Activated CD8-positive, alpha-beta memory T cell treated with anti-CD3 and anti-CD28 coated beads for 4 hours (primary cell): ENCODE data around the gene PIP4K2B.
"Not testable (repeated sequence)": the region's sequence is repeated elsewhere in the genome, so short reads cannot be mapped to it uniquely, and the experiment has no call there.

ENCODE experiments used
- DNase-seq, 2 donors: peaks; one replicate each; pipeline ENCODE4 v3.0.0-alpha.2; 2020; ENCODE audit warnings: low read depth in 2 of 2

The PIP4K2B gene

DNA sequence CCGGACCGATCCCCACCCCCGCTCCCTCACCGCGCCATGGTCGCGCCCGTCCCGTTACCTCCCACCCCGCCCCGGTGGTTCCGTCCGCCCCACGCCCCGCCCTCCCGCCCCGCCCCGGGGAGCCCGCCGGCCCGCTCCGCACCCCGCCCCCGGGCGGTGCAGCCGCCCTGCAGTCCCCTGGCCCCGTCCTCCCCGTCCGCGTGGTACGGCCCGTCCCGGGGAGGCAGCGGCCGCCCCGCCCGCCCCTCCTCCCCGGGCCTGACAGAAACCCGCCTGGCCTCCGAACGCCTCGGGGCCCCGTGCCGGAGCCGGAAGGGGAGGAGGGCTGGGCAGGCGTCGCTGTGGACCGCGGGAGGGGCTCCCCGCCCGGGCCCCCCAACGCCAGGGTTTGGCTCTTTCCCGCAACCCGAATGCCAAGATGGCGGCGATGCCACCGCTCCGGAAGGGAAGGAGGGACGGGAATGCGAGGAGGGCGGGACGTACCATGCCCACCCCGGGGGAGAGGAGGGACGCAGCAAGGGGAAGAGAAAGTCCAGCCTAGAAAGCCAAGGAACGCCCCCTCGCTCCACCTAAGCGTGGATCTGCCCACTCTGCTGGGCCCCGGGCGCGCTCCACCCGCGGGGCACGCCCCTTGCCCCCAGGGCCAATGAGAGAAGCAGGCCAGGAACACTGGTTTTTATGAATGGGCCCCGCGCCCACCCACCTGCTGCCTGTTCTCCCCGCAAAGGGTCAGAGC lies at the start of gene PIP4K2B:
Gene PIP4K2B (minus strand): TSS at position 56 of the 736 bp plus-strand sequence. CDS start 132 bp downstream, outside the sequence.
- DNase-seq = peak; percentile 67 to 71

GRCh38 chr17:38848557-38848891 lies 49.2 kb upstream of the PIP4K2B start:
- DNase-seq = no peak

- DNase-seq = no peak
These were observed 45.0 kb upstream of the PIP4K2B start for GRCh38 chr17:38844261-38844757.

DNA sequence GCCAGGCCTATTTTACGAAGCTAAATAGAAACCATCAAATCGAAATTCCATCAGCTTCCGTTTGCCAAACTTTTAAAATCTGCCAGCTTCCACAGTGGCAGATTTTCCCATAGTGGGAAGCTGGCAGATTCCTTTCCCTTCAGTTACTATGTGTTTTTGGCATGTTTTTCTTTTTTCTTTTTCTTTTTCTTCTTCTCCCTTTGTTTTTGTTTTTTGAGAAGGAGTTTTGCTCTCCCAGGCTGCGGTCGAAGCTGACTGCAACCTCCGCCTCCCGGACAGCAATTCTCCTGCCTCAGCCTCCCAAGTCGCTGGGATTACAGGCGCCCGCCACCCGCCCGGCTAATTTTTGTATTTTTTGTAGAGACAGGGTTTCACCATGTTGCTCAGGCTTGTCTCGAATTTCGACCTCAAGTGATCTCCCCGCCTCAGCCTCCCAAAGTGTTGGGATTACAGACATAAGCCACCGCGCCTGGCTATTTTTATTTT lies 26.4 kb upstream of the PIP4K2B start:
- no peak for DNase-seq

DNA sequence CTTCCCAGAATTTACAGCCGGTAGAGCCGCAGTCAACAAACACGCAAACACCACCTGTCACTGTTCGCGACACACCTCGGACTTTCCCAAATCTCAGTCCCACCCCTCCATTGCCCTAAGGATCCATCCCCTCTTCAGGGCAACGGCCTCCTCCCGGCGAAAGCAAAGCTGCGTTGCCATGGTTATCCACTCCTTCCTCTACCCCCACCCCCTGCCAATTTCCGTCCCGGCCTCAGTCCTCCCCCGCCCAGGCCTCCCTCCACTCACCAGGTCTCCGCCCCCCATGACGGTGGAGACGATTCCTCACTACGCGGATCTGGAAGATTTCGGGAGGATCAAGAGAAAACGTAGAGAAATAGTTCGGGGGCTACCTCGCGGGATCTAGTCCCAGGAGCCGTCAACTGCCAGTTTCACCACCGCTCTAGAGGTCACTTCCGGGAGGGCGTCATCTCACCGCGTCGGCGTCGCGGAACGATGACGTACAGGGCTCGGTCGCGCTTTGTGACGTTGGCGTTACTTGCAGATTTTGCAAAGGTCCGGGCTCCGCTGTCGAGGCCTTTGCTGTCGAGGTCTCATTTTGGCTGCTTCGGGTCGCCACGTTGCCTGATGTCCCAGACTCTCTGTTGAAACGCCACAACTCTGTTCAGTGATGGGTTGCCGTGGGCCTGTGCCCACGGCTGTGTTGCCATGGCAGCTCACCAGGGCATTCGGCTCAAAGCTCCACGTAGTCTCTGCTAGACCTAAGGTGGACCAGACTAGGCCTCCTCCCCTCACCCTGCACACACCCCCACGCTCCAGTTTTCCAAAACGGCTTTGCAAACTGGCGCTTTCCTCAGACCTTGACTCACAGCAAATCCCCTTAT lies 25.8 kb upstream of the PIP4K2B start, which contains the start of gene CWC25:
Gene CWC25 (minus strand): TSS at position 423 of the 863 bp plus-strand sequence. CDS start 138 bp downstream, at position 285.
- DNase-seq = peak; percentile 84 to 94

- no peak for DNase-seq
These were observed 16.3 kb upstream of the PIP4K2B start for GRCh38 chr17:38815576-38816193.

DNA sequence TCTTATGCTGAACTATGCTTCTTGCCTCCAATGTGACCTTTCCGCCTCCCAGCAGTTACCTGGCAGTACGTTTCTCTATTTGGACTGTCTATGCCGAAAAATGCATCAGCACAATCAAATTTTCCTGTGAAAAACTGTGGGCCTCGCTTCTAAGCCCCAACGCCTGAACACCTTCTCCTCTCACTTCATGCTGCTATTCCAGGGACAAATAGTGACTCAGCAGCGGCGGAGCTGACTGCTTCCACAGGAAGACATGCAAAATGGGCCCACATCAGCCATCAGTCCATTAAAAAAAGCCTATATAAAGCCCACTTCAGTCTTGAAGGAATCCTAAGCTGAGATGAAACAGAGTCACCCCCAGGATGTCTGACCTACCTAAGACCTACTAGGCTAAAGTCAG lies 10.5 kb upstream of the PIP4K2B start:
- no peak for DNase-seq

GRCh38 chr17:38800237-38800760 lies 943 bp upstream of the PIP4K2B start:
- DNase-seq = no peak

DNA sequence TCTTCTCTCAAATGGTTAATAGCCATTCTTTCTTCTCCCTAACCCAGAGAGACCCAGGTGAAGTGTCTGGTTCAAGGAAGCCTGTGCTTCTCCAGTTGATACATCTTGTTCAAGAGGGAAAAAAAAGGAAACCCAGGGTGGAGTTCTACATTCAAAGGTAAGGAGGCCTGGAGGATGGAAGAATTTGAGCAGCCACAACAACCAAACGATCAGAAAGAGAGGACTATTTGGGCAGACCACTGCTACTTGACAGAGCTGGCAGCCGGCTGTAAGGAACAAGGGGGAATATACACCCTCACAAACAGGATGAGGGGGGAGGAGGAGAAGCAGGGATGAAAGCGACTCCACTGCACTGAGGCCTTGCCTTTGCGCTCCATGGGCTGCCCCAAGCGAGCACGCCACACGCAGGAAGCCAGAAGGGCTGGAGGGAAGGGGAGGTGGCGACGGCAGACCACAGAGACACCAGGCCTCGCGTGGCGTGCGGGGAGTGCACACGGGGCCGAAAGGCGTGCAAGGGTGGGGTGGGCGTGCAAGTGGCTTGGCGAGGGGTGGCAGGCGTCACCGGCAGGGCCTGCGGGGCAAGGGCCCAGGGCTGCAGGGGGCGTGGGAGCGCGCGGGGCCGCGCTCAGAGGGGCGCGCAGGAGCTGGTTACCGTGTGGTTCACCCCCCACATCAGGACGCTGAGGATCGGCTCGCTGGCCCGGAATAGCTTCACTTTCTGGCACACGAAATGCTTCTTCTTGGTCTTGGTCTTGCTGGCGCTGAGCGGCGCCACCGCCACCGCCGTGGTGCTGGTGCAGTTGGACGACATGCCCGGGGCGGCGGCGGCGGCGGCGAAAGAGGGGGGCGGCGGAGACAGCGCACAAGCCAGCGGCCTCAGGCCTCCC lies 499 bp downstream of the PIP4K2B start:
- DNase-seq = peak; percentile 1 to 19

GRCh38 chr17:38797828-38798227 lies 1.5 kb downstream of the PIP4K2B start:
- DNase-seq = no peak

- DNase-seq = no peak
These were observed 2.2 kb downstream of the PIP4K2B start for GRCh38 chr17:38797158-38797490.

DNA sequence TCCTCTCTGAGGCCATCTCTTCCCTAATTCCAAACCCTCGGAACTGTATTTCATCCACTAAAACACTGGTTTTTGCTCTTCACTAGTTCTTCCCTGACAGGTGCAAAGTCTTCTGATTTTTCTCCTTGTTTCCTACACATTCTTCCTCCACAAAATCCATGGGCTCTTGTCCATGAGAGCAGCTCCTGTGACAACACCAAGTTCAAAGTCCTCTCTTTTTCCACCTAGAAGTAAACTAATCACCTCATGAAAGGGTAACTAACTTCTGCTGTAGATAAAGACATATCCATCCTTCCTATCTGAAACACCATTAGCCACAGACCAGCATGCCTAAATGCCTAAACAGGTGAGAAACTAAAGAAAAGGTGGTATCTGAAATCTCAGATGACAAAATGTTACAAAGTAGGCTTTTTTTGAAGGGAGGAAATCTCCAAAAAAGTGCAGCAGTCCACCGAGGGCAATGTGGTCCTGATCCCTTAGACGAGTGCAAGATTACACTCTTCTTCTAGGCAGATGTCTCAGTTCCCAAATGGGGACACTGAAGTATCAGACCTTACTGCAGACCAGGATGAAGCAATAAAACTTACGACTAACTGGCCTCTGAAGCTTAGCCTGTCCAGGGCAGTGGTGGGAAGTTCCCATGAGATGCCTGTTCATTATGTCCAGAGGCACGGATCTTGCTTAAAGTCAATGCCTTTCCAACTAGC lies 2.8 kb downstream of the PIP4K2B start:
- DNase-seq = no peak

DNA sequence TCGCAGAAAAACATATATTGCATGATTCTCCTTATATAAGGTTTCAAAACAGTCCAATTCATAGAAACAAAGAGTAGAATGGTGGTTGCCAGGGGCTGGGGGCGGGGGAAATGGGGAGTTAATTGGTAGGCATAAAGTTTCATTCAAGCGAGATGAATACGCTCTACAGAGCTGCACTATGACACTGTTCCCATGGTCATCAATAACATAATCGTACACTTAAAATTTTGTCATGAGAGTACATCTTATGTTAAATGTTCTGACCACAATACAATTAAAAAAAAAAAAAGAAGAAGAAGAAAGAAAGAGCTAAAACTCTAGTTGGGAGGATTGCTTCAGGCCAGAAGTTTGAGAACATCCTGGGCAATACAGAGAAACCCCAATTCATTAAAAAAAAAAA lies 5.1 kb downstream of the PIP4K2B start:
- no peak for DNase-seq

GRCh38 chr17:38791162-38791561 lies 8.2 kb downstream of the PIP4K2B start:
- no peak for DNase-seq

- not testable (repeated sequence) for DNase-seq
These were observed 9.1 kb downstream of the PIP4K2B start for GRCh38 chr17:38790148-38790707.

GRCh38 chr17:38789185-38789584 lies 10.2 kb downstream of the PIP4K2B start:
- no peak for DNase-seq

- DNase-seq = not testable (repeated sequence)
These were observed 11.4 kb downstream of the PIP4K2B start for GRCh38 chr17:38787999-38788398.

DNA sequence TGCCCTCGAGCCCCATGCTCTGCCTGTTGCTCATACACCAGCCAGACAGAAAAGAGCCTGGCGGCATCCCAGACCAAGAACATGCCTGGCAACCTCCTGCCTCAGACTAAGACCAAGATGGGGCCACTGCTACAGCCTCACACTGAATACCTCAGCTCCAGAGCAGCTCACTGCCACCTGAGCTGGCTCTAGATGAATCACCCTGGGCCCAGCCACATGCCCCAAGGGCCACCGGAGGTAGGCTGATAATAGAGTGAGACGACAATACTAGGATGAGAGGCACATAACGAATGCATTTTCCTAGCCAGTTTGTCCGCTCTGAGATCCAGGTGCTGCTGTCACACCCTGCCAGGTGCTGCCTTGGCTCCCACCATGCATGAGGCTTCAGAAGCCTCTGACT lies 13.0 kb downstream of the PIP4K2B start:
- DNase-seq = no peak

DNA sequence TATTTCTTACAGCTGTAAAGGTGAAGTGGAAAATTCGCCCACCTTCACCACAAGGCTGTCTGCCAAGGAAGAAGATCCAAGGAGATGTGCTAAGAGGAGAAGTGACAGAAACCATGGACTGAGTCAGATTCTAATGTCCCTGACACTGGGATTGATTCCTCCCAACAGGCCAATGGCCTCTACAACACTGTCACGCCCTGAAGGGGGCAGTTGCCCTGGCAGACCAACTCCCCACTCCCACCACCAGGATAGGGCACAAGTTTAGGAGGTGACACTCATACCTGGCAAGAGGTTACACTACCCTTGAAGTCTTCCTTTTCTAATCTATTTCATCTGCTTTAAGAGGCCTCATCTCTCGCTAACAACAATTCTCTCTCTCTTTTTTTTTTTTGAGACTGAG lies 16.1 kb downstream of the PIP4K2B start:
- DNase-seq = no peak
